ENCODE measurements around the gene EXOC2. TPM values are rescaled to one million over a fixed set of nuclear protein-coding genes. Genes with fewer than 3 reads are reported as not detected.
"Not testable (repeated sequence)": the region's sequence is repeated elsewhere in the genome, so short reads cannot be mapped to it uniquely, and the experiment has no call there.

The EXOC2 gene
- total RNA-seq, 4 donors from 2014 or later, result 20.9 to 28.5 (median 24.6) TPM

DNA sequence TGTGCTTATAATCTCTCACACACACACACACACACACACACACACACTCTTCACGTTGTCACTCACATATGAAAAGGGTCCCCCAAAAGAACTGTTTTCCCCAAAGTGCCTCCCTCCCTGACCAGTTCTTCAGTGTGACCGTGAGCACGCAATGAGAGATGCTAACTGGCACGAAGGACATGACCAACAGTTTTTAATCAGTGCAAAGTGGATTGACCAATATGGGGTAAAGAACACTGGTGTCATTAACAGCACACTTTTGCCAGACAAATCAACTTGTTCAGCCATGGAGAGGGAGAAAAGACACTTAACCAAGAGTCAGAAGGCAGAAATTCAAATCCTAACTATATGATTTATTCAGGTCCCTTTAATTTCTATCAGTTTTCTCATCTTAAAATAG lies 15.0 kb downstream of the EXOC2 start:
- Histone ChIP-seq H3K36me3 (no peaks in the 10 kb centered on the region), H3K9me3 (no peaks in the 10 kb centered on the region), H3K4me1 (peaks cover 5 to 50% (median 38%) of the 10 kb centered on the region in 4 donors), H3K27ac (replicated peaks in 1 of 4) (no peak overlapping the region), H3K4me3 (no peak overlapping the region), H3K27me3 (no peaks in the 10 kb centered on the region)
- intact Hi-C loops (cut with DNase I), result no loop called here
- WGBS, result 100% methylated on average over 4 of the region's 4 CpGs
- no peak for TF ChIP-seq POLR2AphosphoS5 (IDR thresholded peaks at IDR 0.05)
- TF ChIP-seq EP300 (IDR thresholded peaks at IDR 0.05), result no peak
- no peak for TF ChIP-seq POLR2A (IDR thresholded peaks at IDR 0.05; ENCODE audit: low read depth)
- TF ChIP-seq CTCF (IDR thresholded peaks at IDR 0.05), result no peak
- no peak for DNase-seq (ENCODE audit: extremely low spot score)

GRCh38 chr6:674956-675355 lies 18.0 kb downstream of the EXOC2 start:
- intact Hi-C loops (cut with DNase I), result no loop called here

GRCh38 chr6:674406-674805 lies 18.5 kb downstream of the EXOC2 start:
- Histone ChIP-seq H3K4me3 (no peak overlapping the region), H3K4me1 (peaks cover 0 to 25% (median 16%) of the 10 kb centered on the region in 4 donors), H3K27ac (replicated peaks in 1 of 4) (no peak overlapping the region), H3K36me3 (no peaks in the 10 kb centered on the region), H3K9me3 (no peaks in the 10 kb centered on the region), H3K27me3 (no peaks in the 10 kb centered on the region)
- DNase-seq (ENCODE audit: extremely low spot score), result no peak
- no peak for TF ChIP-seq EP300 (IDR thresholded peaks at IDR 0.05)
- intact Hi-C loops (cut with DNase I), result no loop called here

More at GRCh38 chr6:674956-675355, 18.0 kb downstream of the EXOC2 start:
- Histone ChIP-seq H3K4me1 (peaks cover 5 to 30% (median 20%) of the 10 kb centered on the region in 4 donors), H3K27ac (replicated peaks in 1 of 4) (no peak overlapping the region), H3K36me3 (no peaks in the 10 kb centered on the region), H3K27me3 (no peaks in the 10 kb centered on the region), H3K9me3 (no peaks in the 10 kb centered on the region), H3K4me3 (no peak overlapping the region)
- 76% methylated on average over 3 of the region's 3 CpGs for WGBS
- DNase-seq (ENCODE audit: extremely low spot score), result no peak
- TF ChIP-seq POLR2AphosphoS5 (IDR thresholded peaks at IDR 0.05) (no peak), CTCF (IDR thresholded peaks at IDR 0.05) (no peak), EP300 (IDR thresholded peaks at IDR 0.05) (no peak), POLR2A (IDR thresholded peaks at IDR 0.05; ENCODE audit: low read depth) (no peak)

- intact Hi-C loops (cut with DNase I), result no loop called here
- 97% methylated on average over 7 of the region's 7 CpGs for WGBS
- H3K27ac ChIP-seq (replicated peaks in 1 of 4), result no peak overlapping the region
- TF ChIP-seq POLR2A (IDR thresholded peaks at IDR 0.05; ENCODE audit: low read depth), result no peak
- no peak for TF ChIP-seq EP300 (IDR thresholded peaks at IDR 0.05)
- no peak for TF ChIP-seq CTCF (IDR thresholded peaks at IDR 0.05)
- TF ChIP-seq POLR2AphosphoS5 (IDR thresholded peaks at IDR 0.05), result no peak
- H3K4me1 ChIP-seq, result no peaks in the 10 kb centered on the region
- H3K27me3 ChIP-seq, result no peaks in the 10 kb centered on the region
- DNase-seq (ENCODE audit: extremely low spot score), result no peak
- H3K9me3 ChIP-seq, result no peaks in the 10 kb centered on the region
- H3K4me3 ChIP-seq, result no peak overlapping the region
- H3K36me3 ChIP-seq, result peaks cover 0 to 7% (median 0%) of the 10 kb centered on the region in 4 donors
These were observed 25.5 kb downstream of the EXOC2 start for GRCh38 chr6:667253-667927.

- WGBS, result 94% methylated on average over 5 of the region's 5 CpGs
- Histone ChIP-seq H3K4me1 (peaks cover 0 to 12% (median 2%) of the 10 kb centered on the region in 4 donors), H3K27me3 (no peaks in the 10 kb centered on the region), H3K36me3 (peaks cover 0 to 7% (median 0%) of the 10 kb centered on the region in 4 donors), H3K27ac (replicated peaks in 1 of 4) (no peak overlapping the region), H3K4me3 (no peak overlapping the region), H3K9me3 (no peaks in the 10 kb centered on the region)
- TF ChIP-seq POLR2AphosphoS5 (IDR thresholded peaks at IDR 0.05), result no peak
- TF ChIP-seq POLR2A (IDR thresholded peaks at IDR 0.05; ENCODE audit: low read depth), result no peak
- no peak for TF ChIP-seq CTCF (IDR thresholded peaks at IDR 0.05)
- TF ChIP-seq EP300 (IDR thresholded peaks at IDR 0.05), result no peak
- intact Hi-C loops (cut with DNase I), result no loop called here
- no peak for DNase-seq (ENCODE audit: extremely low spot score)
These were observed 27.3 kb downstream of the EXOC2 start for GRCh38 chr6:665403-666267.

- 80% methylated on average over 4 of the region's 4 CpGs for WGBS
- intact Hi-C loops (cut with DNase I); H3K36me3 ChIP-seq; H3K27ac ChIP-seq (replicated peaks in 1 of 4); DNase-seq (ENCODE audit: extremely low spot score); H3K4me3 ChIP-seq; H3K9me3 ChIP-seq; H3K27me3 ChIP-seq: not testable (repeated sequence)
- H3K4me1 ChIP-seq, result peaks cover 17 to 21% (median 19%) of the 10 kb centered on the region in 4 donors
These were observed 29.2 kb downstream of the EXOC2 start for GRCh38 chr6:663788-664187.

All from esophagus muscularis mucosa (tissue), 4 donors.